ENCODE measurements around the gene PTTG1IP2. TPM values are rescaled to one million over a fixed set of nuclear protein-coding genes. Genes with fewer than 3 reads are reported as not detected.

The PTTG1IP2 gene
- total RNA-seq, 1 donor from 2014 or later: not detected

DNA sequence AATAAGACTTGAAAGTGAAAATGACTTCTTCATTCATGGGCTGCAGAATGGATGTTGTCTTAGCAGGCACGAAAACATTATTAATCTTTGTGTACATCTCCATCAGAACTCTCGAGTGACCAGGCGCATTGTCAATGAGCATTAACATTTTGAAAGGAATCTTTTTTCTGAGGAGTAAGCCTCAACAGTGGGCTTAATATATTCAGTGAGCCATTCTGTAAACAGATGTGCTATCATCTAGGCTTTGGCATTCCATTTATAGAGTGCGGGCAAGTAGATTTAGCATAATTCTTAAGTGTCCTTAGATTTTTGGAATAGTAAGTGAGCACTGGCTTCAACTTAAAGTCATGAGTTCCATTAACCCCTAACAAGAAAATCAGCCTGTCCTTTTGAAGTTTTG, 33.1 kb downstream of the PTTG1IP2 start:
- no peaks in the 10 kb centered on the region for H3K27me3 ChIP-seq (ENCODE audit: control insufficient read depth, insufficient read depth, low read length)
- H3K36me3 ChIP-seq (ENCODE audit: control insufficient read depth, insufficient read depth, low read length): no peaks in the 10 kb centered on the region
- TF ChIP-seq, protein P1, sequence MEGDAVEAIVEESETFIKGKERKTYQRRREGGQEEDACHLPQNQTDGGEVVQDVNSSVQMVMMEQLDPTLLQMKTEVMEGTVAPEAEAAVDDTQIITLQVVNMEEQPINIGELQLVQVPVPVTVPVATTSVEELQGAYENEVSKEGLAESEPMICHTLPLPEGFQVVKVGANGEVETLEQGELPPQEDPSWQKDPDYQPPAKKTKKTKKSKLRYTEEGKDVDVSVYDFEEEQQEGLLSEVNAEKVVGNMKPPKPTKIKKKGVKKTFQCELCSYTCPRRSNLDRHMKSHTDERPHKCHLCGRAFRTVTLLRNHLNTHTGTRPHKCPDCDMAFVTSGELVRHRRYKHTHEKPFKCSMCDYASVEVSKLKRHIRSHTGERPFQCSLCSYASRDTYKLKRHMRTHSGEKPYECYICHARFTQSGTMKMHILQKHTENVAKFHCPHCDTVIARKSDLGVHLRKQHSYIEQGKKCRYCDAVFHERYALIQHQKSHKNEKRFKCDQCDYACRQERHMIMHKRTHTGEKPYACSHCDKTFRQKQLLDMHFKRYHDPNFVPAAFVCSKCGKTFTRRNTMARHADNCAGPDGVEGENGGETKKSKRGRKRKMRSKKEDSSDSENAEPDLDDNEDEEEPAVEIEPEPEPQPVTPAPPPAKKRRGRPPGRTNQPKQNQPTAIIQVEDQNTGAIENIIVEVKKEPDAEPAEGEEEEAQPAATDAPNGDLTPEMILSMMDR (IDR thresholded peaks at IDR 0.05; ENCODE audit: insufficient read depth, low read length, poor library complexity, severe bottlenecking): no peak
- no peak for DNase-seq (ENCODE audit: low read depth)
- no peak overlapping the region for H3K4me3 ChIP-seq (ENCODE audit: low read depth, low read length)

- no peak overlapping the region for H3K4me3 ChIP-seq (ENCODE audit: low read depth, low read length)
- DNase-seq (ENCODE audit: low read depth): no peak
- TF ChIP-seq, protein P1 (IDR thresholded peaks at IDR 0.05; ENCODE audit: insufficient read depth, low read length, poor library complexity, severe bottlenecking): no peak
- no peaks in the 10 kb centered on the region for H3K27me3 ChIP-seq (ENCODE audit: control insufficient read depth, insufficient read depth, low read length)
- H3K36me3 ChIP-seq (ENCODE audit: control insufficient read depth, insufficient read depth, low read length): no peaks in the 10 kb centered on the region
These were observed 33.9 kb downstream of the PTTG1IP2 start for GRCh38 chr7:90503367-90503766.

GRCh38 chr7:90507692-90508091, 38.3 kb downstream of the PTTG1IP2 start:
- H3K4me3 ChIP-seq (ENCODE audit: low read depth, low read length): no peak overlapping the region
- no peak for DNase-seq (ENCODE audit: low read depth)
- TF ChIP-seq, protein P1 (IDR thresholded peaks at IDR 0.05; ENCODE audit: insufficient read depth, low read length, poor library complexity, severe bottlenecking): no peak
- H3K27me3 ChIP-seq (ENCODE audit: control insufficient read depth, insufficient read depth, low read length): no peaks in the 10 kb centered on the region
- H3K36me3 ChIP-seq (ENCODE audit: control insufficient read depth, insufficient read depth, low read length): no peaks in the 10 kb centered on the region

- Histone ChIP-seq H3K4me3 (ENCODE audit: low read depth, low read length) (no peak overlapping the region), H3K27me3 (ENCODE audit: control insufficient read depth, insufficient read depth, low read length) (no peaks in the 10 kb centered on the region), H3K36me3 (ENCODE audit: control insufficient read depth, insufficient read depth, low read length) (no peaks in the 10 kb centered on the region)
- TF ChIP-seq, protein P1 (IDR thresholded peaks at IDR 0.05; ENCODE audit: insufficient read depth, low read length, poor library complexity, severe bottlenecking): no peak
- DNase-seq (ENCODE audit: low read depth): no peak
These were observed 42.3 kb downstream of the PTTG1IP2 start for GRCh38 chr7:90511776-90512175.

DNA sequence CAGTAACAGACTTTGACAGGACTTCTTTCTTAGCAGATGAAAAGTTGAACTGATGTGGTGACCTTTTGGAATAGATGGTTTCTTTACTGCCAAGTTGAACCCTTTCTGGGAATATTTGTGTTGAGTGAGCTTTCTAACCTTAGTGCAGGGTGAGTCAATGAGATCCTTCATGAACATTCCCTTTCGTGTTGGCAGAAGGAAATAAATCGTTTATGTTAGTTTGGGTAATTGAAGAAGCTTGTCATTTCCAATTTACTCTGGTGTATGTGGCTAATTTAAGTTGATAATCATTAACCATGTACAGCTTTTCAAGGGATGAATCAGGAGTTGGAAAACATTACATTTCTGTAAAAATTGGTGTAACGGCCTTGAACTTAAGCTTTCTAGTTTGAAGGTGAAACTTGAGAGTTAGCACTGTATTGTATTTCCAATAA, 43.4 kb downstream of the PTTG1IP2 start:
- H3K4me3 ChIP-seq (ENCODE audit: low read depth, low read length): no peak overlapping the region
- H3K27me3 ChIP-seq (ENCODE audit: control insufficient read depth, insufficient read depth, low read length): no peaks in the 10 kb centered on the region
- DNase-seq (ENCODE audit: low read depth): peak; percentile 18
- TF ChIP-seq, protein P1 (IDR thresholded peaks at IDR 0.05; ENCODE audit: insufficient read depth, low read length, poor library complexity, severe bottlenecking): no peak
- H3K36me3 ChIP-seq (ENCODE audit: control insufficient read depth, insufficient read depth, low read length): no peaks in the 10 kb centered on the region

GRCh38 chr7:90516257-90516656, 46.8 kb downstream of the PTTG1IP2 start:
- Histone ChIP-seq H3K36me3 (ENCODE audit: control insufficient read depth, insufficient read depth, low read length) (no peaks in the 10 kb centered on the region), H3K4me3 (ENCODE audit: low read depth, low read length) (no peak overlapping the region), H3K27me3 (ENCODE audit: control insufficient read depth, insufficient read depth, low read length) (no peaks in the 10 kb centered on the region)
- DNase-seq (ENCODE audit: low read depth): no peak
- TF ChIP-seq, protein P1 (IDR thresholded peaks at IDR 0.05; ENCODE audit: insufficient read depth, low read length, poor library complexity, severe bottlenecking): no peak

Data from kidney epithelial cell (primary cell).